ENCODE measurements around the gene PLB1.

PLB1 gene

GRCh38 chr2:28616396-28616999 lies 120.6 kb downstream of the PLB1 start:
- DNase-seq: no peak

- DNase-seq: no peak
Observed at GRCh38 chr2:28617502-28618184, 121.8 kb downstream of the PLB1 start.

GRCh38 chr2:28618221-28619141 lies 122.6 kb downstream of the PLB1 start:
- no peak for DNase-seq

DNA sequence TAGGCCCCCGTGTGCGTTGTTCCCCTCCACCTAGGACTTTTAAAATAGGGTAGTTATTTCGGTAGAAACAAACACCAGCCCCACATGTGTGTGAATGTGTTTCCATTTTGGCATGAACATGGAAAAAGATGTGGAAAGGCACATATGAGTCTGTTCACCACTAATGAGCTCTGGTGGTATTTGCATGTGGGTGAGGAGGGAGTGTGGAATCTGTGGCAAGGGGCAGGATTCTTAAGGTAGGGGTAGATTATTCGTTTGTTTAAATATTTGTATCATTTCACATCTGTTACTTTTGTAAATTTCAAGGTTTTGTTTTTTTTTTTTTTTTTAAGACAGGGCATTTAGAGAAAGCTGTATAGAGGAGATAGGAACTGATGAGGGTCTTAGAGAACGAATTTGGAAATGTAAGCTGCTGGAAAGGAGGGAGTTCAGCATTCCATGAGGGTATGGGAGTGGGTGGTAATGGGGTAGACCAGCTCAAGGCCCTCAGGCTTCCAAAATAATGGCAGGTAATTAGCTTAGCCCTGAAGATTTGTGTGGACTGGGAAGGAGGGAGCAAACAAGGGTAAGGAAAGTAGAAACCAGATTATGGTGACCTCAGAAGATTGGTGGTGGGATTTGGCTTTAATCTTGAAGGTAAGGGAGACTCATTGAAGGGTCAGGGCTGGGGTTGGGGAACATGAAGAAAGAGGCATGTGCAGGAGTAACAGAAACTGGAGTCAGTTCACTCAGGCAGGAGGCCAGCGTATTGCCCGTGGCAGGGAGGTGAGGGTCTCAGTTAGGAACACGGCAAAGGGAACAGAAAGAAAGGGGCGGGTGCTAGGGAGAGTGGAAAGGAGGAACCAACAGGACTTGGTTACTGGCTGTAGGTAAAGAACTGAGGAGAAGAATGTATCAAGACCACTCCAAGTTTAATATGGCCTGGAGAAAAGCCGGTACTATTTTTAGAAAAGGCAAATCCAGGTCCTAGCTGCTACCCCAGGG lies 123.6 kb downstream of the PLB1 start:
- no peak for DNase-seq

- DNase-seq: no peak
Observed at GRCh38 chr2:28620291-28620793, 124.5 kb downstream of the PLB1 start.

GRCh38 chr2:28620801-28621171 lies 124.9 kb downstream of the PLB1 start:
- DNase-seq: no peak

- peak; percentile 59 for DNase-seq
Observed at GRCh38 chr2:28621172-28622100, 125.6 kb downstream of the PLB1 start.

DNA sequence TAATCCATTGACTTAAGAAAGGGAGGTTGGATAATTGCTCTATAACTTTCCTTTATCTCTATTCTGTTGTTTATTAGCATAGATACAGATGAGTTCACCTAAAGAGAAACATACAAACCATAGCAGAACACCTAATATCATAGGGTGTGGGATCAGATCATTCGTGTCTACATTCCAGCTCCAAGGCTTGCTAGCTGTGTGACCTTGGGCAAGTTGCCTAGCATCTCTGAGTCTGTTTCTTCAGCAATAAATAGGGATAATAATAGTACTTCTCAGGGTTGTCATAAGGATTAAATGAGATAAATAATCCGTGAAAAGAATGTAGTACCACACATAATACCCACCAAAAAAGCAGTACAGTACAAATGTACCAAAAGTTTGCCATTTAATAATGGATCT lies 126.2 kb downstream of the PLB1 start:
- DNase-seq: no peak

- no peak for DNase-seq
Observed at GRCh38 chr2:28623582-28624405, 127.9 kb downstream of the PLB1 start.

DNA sequence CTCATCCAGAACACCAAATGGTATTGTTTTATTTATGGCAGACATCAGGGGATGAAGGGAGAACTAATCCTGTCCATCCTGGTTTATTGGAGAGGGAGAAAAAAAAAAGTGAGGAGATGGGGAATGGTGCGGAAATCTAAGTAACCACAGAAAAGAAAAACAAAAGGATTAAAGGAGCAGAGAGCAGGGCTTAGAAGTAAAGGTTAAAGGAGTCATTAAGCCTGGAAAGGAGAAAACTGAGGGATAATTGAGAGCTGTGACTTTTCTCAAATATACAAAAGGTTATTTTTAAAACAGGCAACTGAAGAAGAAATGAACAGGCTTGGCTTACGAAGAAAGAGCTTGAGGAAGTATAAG lies 128.6 kb downstream of the PLB1 start:
- no peak for DNase-seq

GRCh38 chr2:28624793-28625701 lies 129.2 kb downstream of the PLB1 start:
- peak; percentile 32 for DNase-seq

- DNase-seq: no peak
Observed at GRCh38 chr2:28626376-28626775, 130.5 kb downstream of the PLB1 start.

- DNase-seq: no peak
Observed at GRCh38 chr2:28626891-28627421, 131.1 kb downstream of the PLB1 start.

GRCh38 chr2:28627722-28628480 lies 132.0 kb downstream of the PLB1 start:
- DNase-seq: no peak

GRCh38 chr2:28628506-28628905 lies 132.6 kb downstream of the PLB1 start:
- no peak for DNase-seq

DNA sequence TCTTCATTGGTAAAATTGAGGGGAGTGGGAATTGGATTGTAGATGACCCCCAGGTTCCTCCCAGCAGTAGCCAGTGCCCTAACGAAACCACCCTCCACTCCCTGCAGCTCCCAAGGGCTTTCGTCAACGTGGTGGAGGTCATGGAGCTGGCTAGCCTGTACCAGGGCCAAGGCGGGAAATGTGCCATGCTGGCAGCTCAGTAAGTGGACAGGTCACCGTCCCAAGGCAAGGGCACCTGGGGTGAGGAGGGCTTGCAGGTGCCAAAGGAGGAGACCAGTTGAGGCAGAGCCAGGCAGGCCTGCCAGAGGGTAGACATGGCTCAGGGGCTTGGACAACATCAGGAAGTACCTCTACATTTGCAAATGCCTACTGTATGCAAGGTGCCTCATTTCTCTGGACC lies 133.1 kb downstream of the PLB1 start:
- DNase-seq: no peak

- no peak for DNase-seq
Observed at GRCh38 chr2:28629910-28630309, 134.1 kb downstream of the PLB1 start.

DNA sequence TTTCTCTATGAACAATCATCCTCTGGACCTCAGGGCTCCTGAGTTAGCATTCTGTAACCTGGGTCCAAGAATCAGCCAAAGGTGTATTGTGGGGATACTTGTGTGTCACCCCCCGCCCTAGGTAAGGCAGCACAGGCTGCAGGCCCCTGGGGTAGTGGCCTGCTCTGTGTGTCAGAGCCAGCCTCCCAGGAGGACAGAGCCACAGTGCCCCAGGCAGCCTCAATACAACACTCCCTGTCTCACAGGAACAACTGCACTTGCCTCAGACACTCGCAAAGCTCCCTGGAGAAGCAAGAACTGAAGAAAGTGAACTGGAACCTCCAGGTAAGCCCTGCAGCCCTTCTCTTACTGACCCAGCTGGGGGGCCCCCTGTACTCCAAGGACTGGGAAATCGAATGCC lies 134.5 kb downstream of the PLB1 start:
- DNase-seq: no peak

Data from activated effector memory CD4-positive, alpha-beta T cell treated with Interleukin-2 at 50 U/mL for 16 hours (primary cell).